ENCODE results near the gene SLC35C1.

SLC35C1 gene

GRCh38 chr11:45852712-45853101, 47.8 kb downstream of the SLC35C1 start:
- DNase-seq (ENCODE audit: low read depth) = no peak
- no peak overlapping the region for H3K4me3 ChIP-seq (replicated peaks; ENCODE audit: low read depth, low read length)
- no peak for TF ChIP-seq CTCF (IDR thresholded peaks at IDR 0.05; ENCODE audit: low read length, missing control alignments)

DNA sequence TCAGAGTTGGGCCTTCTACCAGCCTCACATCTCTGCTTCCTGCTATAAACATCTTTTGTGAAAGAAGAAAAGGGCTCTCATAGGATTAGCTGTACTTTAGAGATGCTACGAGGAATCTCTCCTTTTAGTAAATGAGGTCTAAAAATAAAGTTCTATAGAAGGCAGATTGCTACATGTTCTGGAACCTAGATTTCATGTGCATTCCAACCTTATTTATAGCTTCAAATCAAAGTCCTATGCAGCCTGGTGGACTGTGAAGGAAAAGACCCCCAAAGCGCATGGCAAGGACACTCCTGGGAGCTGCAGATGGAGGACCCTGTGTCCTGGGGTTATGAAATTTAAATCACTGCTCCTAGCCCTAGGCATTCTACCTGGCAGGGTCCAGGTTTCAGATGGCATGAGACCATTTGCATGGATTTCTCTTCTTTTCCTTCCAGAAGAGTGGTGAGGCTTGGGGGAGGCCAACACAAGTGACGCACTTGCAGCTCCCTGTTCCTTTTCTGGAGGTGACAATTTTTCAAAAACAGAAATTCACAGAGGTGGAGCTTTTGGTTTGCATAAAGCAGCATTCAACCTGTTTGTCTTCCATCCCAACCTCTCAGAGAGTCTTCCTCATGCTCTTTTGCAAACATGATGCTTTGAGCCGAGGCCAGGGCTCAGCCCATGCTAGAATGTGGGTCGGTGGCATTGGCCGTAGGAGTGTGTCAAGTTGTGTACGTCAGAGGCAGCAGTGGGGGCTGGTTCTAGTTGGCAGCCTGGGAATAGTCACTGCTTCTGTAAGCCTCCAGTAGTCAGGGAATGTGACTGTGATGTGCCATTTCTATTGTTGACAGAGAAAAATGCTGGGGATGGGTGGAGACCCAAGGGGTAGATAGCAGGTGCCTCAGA, 48.6 kb downstream of the SLC35C1 start:
- no peak for TF ChIP-seq CTCF (IDR thresholded peaks at IDR 0.05; ENCODE audit: low read length, missing control alignments)
- no peak for DNase-seq (ENCODE audit: low read depth)
- H3K4me3 ChIP-seq (replicated peaks; ENCODE audit: low read depth, low read length) = no peak overlapping the region

DNA sequence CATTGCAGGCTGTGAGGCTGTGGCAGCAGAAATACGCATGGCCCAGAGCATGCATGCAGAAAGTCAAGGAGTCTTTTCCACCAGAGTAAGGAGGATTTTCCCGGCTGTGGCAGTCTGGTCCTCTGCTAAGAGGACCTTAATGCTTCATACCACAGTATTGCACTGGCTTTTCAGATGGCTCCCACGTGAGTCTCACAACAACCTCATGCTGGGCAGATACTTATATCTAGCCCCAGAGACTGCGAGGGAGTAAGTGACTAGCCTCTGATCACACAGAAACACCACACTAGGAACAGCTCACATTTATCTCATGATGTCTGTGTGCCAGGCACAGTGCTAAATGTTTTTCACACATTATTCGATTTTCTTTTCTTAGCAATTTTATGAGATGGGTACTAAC, 50.4 kb downstream of the SLC35C1 start:
- H3K4me3 ChIP-seq (replicated peaks; ENCODE audit: low read depth, low read length) = no peak overlapping the region
- TF ChIP-seq CTCF (IDR thresholded peaks at IDR 0.05; ENCODE audit: low read length, missing control alignments) = no peak
- no peak for DNase-seq (ENCODE audit: low read depth)

- no peak for TF ChIP-seq CTCF (IDR thresholded peaks at IDR 0.05; ENCODE audit: low read length, missing control alignments)
- no peak overlapping the region for H3K4me3 ChIP-seq (replicated peaks; ENCODE audit: low read depth, low read length)
- no peak for DNase-seq (ENCODE audit: low read depth)
Observed at GRCh38 chr11:45856044-45856468, 51.1 kb downstream of the SLC35C1 start.

- no peak for TF ChIP-seq CTCF (IDR thresholded peaks at IDR 0.05; ENCODE audit: low read length, missing control alignments)
- H3K4me3 ChIP-seq (replicated peaks; ENCODE audit: low read depth, low read length) = no peak overlapping the region
- peak; percentile 84 for DNase-seq (ENCODE audit: low read depth)
Observed at GRCh38 chr11:45857961-45858474, 53.1 kb downstream of the SLC35C1 start.

GRCh38 chr11:45858751-45859398, 53.9 kb downstream of the SLC35C1 start:
- DNase-seq (ENCODE audit: low read depth) = no peak
- no peak overlapping the region for H3K4me3 ChIP-seq (replicated peaks; ENCODE audit: low read depth, low read length)
- TF ChIP-seq CTCF (IDR thresholded peaks at IDR 0.05; ENCODE audit: low read length, missing control alignments) = no peak
